Lower lobe of right lung (tissue), 2 donors: ENCODE data around the gene MAFB. TPM values are rescaled to one million over a fixed set of nuclear protein-coding genes. Genes with fewer than 3 reads are reported as not detected.

ENCODE experiments used
- ATAC-seq, 2 donors: fragments of 200-7000 bp; cut with Tn5 transposase; one replicate each; pipeline ENCODE4 v1.9.1; 2020 to 2022; ENCODE audit warnings: mild to moderate bottlenecking in 2 of 2, moderate library complexity in 2 of 2
- DNase-seq: peaks from one replicate; pipeline ENCODE4 v3.0.0-alpha.2; 2020
- H3K27ac ChIP-seq: fragments of 200-600 bp; one replicate; pipeline ENCODE4 v1.8.0; 2022
- H3K27me3 ChIP-seq: fragments of 200-600 bp; one replicate; pipeline ENCODE4 v1.8.0; 2022; ENCODE audit warnings: low read depth
- H3K36me3 ChIP-seq: fragments of 200-600 bp; one replicate; pipeline ENCODE4 v1.8.0; 2022; ENCODE audit warnings: mild to moderate bottlenecking
- H3K4me1 ChIP-seq: fragments of 200-600 bp; one replicate; pipeline ENCODE4 v1.8.0; 2022
- H3K4me3 ChIP-seq: fragments of 200-600 bp; one replicate; pipeline ENCODE4 v1.8.0; 2022; ENCODE audit warnings: mild to moderate bottlenecking
- H3K9me3 ChIP-seq: fragments of 200-600 bp; one replicate; pipeline ENCODE4 v1.8.0; 2022
- CTCF ChIP-seq: fragments of 200-600 bp; IDR thresholded peaks from one replicate; pipeline ENCODE4 v1.8.0; 2022; ENCODE audit warnings: antibody characterized with exemption, mild to moderate bottlenecking
- intact Hi-C: fragments of 100-400 bp; cut with DNase I; formaldehyde crosslinking; loops from one replicate; pipeline ENCODE4 v1.11.0; 2022
- total RNA-seq: library from RNA; stranded (reverse); fragmentation: NEBNext Ultra II Directional; extraction: Animal tissue kit (Norgen Biotek cat#: 25700); gene quantifications from one replicate; pipeline ENCODE4 v1.2.1, GENCODE V29; 2021
- donor health status: DM: no; HTN: yes; CAD: no; lungs with severe emphysema.

MAFB gene
- total RNA-seq, 1 donor from 2014 or later: 63.3 TPM

DNA sequence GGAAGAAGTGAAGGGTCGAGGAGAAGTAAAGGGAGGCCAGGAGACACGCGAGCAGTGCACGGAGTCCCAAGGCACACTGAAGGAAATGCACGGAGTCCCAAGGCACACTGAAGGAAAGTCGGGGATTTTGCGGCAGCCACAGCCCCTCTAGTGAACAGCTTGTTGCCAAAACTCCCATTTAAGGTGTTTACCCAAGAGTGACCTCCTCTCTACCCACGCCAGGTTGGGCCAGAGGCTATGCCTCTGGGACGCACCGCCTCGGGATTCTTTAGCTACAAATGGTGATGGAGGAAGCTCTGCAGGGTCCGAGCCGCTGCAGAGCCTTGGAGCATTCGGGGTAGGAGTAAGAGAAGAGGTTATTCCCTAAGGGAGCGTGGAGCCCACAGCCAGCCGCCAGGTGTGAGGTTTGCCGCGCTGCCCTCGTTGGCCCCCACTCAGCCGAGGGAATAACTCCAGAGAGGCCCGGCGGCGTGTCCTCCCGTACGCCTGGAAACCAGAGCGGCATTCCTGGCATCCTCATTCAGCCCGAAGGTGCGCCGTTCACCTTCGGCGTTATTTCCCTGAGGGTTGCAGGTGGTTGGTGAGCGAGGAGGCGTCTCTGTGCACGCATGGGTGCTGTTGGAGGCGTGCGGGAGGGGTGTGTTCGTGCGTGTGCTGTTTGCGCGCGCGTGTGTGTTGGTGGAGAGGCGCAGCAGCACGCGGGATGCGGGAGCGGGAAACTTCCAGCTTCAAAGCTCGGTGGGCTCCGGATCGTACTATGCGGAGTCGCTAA, 3.4 kb upstream of the MAFB start:
- peaks cover 47% of the 10 kb centered on the region for H3K27me3 ChIP-seq
- ATAC-seq (no peak), DNase-seq (no peak)
- H3K36me3 ChIP-seq: no peaks in the 10 kb centered on the region
- H3K4me1 ChIP-seq: peaks cover 24% of the 10 kb centered on the region
- H3K27ac ChIP-seq: no peak overlapping the region
- intact Hi-C loops: no loop called here
- H3K4me3 ChIP-seq: no peak overlapping the region
- H3K9me3 ChIP-seq: no peaks in the 10 kb centered on the region
- no peak for TF ChIP-seq CTCF

GRCh38 chr20:40691566-40692239, 2.7 kb upstream of the MAFB start:
- ATAC-seq (no peak), DNase-seq (no peak)
- Histone ChIP-seq H3K27ac (no peak overlapping the region), H3K4me3 (peak overlapping the region; percentile 79), H3K9me3 (no peaks in the 10 kb centered on the region), H3K4me1 (peaks cover 31% of the 10 kb centered on the region), H3K36me3 (no peaks in the 10 kb centered on the region), H3K27me3 (peaks cover 47% of the 10 kb centered on the region)
- intact Hi-C loops: no loop called here
- no peak for TF ChIP-seq CTCF

DNA sequence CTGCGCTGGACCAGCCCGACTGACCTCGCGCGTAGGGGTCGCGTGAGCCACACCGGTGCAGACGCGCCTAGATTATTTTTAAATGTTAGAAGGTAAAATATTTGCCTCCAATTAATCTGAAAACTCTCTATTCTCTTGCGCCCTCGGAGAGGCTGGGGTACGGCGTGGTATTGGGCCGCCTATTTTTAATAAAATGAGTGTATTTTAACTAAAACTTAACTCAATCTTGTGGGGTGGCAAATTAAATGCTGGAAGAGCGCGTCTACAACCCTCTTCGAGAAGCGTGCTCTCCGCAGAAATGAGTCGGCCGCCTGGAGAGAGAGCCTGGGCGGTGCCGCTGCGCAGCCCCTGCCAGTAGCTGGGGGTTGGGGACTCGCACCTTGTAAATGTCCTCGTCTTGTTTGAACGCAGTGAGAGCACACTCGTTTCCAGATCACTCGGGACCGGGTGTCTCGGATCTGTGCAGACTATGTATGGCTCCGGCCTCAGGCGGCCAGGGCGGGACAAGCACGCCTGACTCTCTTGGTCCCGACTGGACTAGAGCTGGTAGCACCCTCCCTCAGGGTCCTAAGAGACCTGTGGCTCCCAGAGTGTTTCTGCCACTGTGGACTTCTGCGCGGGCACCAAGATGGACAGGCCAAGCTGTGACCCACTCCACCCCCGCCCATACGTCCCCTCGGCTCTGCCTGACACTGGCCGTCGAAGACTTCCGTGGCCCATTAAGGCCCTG, 2.0 kb upstream of the MAFB start:
- Histone ChIP-seq H3K27me3 (peaks cover 47% of the 10 kb centered on the region), H3K4me3 (peak overlapping the region; percentile 79), H3K36me3 (no peaks in the 10 kb centered on the region), H3K9me3 (no peaks in the 10 kb centered on the region), H3K4me1 (peaks cover 38% of the 10 kb centered on the region), H3K27ac (peak overlapping the region; percentile 99)
- ATAC-seq (no peak), DNase-seq (no peak)
- intact Hi-C loops: no loop called here
- no peak for TF ChIP-seq CTCF

GRCh38 chr20:40689943-40690835, 1.2 kb upstream of the MAFB start:
- TF ChIP-seq CTCF: peak; percentile 92
- peaks cover 42% of the 10 kb centered on the region for H3K4me1 ChIP-seq
- peak overlapping the region; percentile 99 for H3K27ac ChIP-seq
- H3K36me3 ChIP-seq: peaks cover under 1% of the 10 kb centered on the region
- DNase-seq (peak; percentile 96), ATAC-seq (peak; percentile 75 to 79)
- intact Hi-C loops: no loop called here
- H3K9me3 ChIP-seq: no peaks in the 10 kb centered on the region
- H3K27me3 ChIP-seq: peaks cover 44% of the 10 kb centered on the region
- H3K4me3 ChIP-seq: peak overlapping the region; percentile 79
